K562 (cell line): ENCODE measurements around the gene PTAR1. TPM values are rescaled to one million over a fixed set of nuclear protein-coding genes. Genes with fewer than 3 reads are reported as not detected.

ENCODE experiments used
- ATAC-seq: fragments of 200-7000 bp; cut with Tn5 transposase; 3 replicates; pipeline ENCODE4 v1.9.1; 2020; ENCODE audit warnings: moderate library complexity
- BruUV-seq: library from RNA; stranded (reverse); fragments of 400-500 nt; replicated peaks from 2 replicates; lab custom pipeline; 2021; lab: Mats Ljungman, UMichigan
- CTCF ChIA-PET: fragments of 300-600 bp; formaldehyde crosslinking; extraction: SDS; loops from one replicate; lab custom pipeline; 2021; ENCODE audit warnings: low intra/inter-chr PET ratio; lab: Yijun Ruan, JAX
- POLR2A ChIA-PET: fragments of 300-600, 350-650 bp; sonication (Branson Sonifier 250); formaldehyde crosslinking; extraction: SDS; loops from one replicate; lab custom pipeline; 2021; ENCODE audit warnings: antibody characterized with exemption, inconsistent platforms; lab: Yijun Ruan, JAX
- DNase-seq, 4 experiments: peaks; one replicate each; pipeline versions ENCODE4 v3.0.0 to v3.0.0-alpha.2; 2011 to 2018; ENCODE audit warnings: low spot score in 3 of 4, mixed read lengths in 3 of 4; ENCODE audit errors: extremely low read depth in 1 of 4
- FAIRE-seq: peaks from 2 replicates; lab custom pipeline; 2011; peaks lifted over from hg19 to GRCh38; lab: Jason Lieb, UNC
- H2AFZ ChIP-seq: 2 replicates; pipeline ENCODE4 v1.6.0; 2011; ENCODE audit warnings: low read depth, low read length, control low read depth, inconsistent platforms
- H3K27ac ChIP-seq: fragments of 200-600 bp; 3 replicates; pipeline ENCODE4 v1.8.0; 2011; ENCODE audit warnings: low read depth, mild to moderate bottlenecking, control low read depth, inconsistent platforms, low read length, moderate library complexity, mixed read lengths; ENCODE audit errors: extremely low read depth
- H3K27me3 ChIP-seq, 2 experiments: fragments of 300-600 bp in 1 of 2; 2 replicates in 1 of 2; 3 replicates in 1 of 2; pipeline versions ENCODE4 v1.6.0 to v1.8.0; 2011; ENCODE audit warnings: inconsistent platforms in 2 of 2, low read length in 2 of 2, mild to moderate bottlenecking in 1 of 2, mixed read lengths in 1 of 2, moderate library complexity in 1 of 2; ENCODE audit not compliant: control insufficient read depth in 2 of 2, insufficient read depth in 2 of 2
- H3K36me3 ChIP-seq: fragments of 300-600 bp; 3 replicates; pipeline ENCODE4 v1.8.0; 2011; ENCODE audit warnings: mild to moderate bottlenecking, low read length, inconsistent platforms; ENCODE audit not compliant: control insufficient read depth, insufficient read depth
- H3K4me1 ChIP-seq, 2 experiments: fragments of 200-600 bp in 1 of 2; replicated peaks in 1 of 2; 2 replicates in 1 of 2; 3 replicates in 1 of 2; pipeline versions ENCODE4 v1.5.1 to v1.8.0; 2011; ENCODE audit warnings: inconsistent platforms in 2 of 2, low read length in 2 of 2, mild to moderate bottlenecking in 1 of 2, mixed read lengths in 1 of 2, moderate library complexity in 1 of 2; ENCODE audit not compliant: control insufficient read depth in 2 of 2, insufficient read depth in 2 of 2
- H3K4me2 ChIP-seq: 2 replicates; pipeline ENCODE4 v1.6.1; 2011; ENCODE audit warnings: low read length, control low read depth, inconsistent platforms, mixed read lengths; ENCODE audit not compliant: insufficient read depth
- H3K4me3 ChIP-seq: fragments of 200-600 bp; sonication (generic), shearing (Covaris generic); 2 replicates; pipeline ENCODE4 v1.5.1; 2016; ENCODE audit warnings: control low read depth, inconsistent platforms
- H3K79me2 ChIP-seq: fragments of 200-600 bp; 3 replicates; pipeline ENCODE4 v1.8.0; 2011; ENCODE audit warnings: low read length, inconsistent platforms; ENCODE audit not compliant: control insufficient read depth, insufficient read depth
- H3K9ac ChIP-seq, 2 experiments: 2 replicates each; pipeline versions ENCODE4 v1.6.0 to v1.6.1; 2011; ENCODE audit warnings: low read depth in 2 of 2, low read length in 2 of 2, control low read depth in 1 of 2, inconsistent platforms in 1 of 2, mild to moderate bottlenecking in 1 of 2, mixed read lengths in 1 of 2; ENCODE audit not compliant: insufficient read depth in 1 of 2
- H3K9me1 ChIP-seq: one replicate; pipeline ENCODE4 v1.6.0; 2011; ENCODE audit warnings: inconsistent platforms, mild to moderate bottlenecking, low read length, moderate library complexity; ENCODE audit not compliant: control insufficient read depth, insufficient read depth
- H3K9me3 ChIP-seq: replicated peaks from 2 replicates; pipeline ENCODE4 v1.5.1; 2011; ENCODE audit warnings: low read depth, low read length, inconsistent platforms; ENCODE audit not compliant: control insufficient read depth, insufficient read depth
- H4K20me1 ChIP-seq: replicated peaks from 2 replicates; pipeline ENCODE4 v1.6.1; 2011; ENCODE audit warnings: low read length, inconsistent platforms, mixed read lengths; ENCODE audit not compliant: control insufficient read depth, insufficient read depth
- CHAMP1 ChIP-seq: fragments of 450-650 bp; IDR thresholded peaks from 2 replicates; pipeline ENCODE4 v1.6.1; 2016; ENCODE audit warnings: mild to moderate bottlenecking
- CREM ChIP-seq: IDR thresholded peaks from 2 replicates; pipeline ENCODE4 v1.6.1; 2014; ENCODE audit warnings: antibody characterized with exemption, low read depth
- CXXC5 ChIP-seq: fragments of 250-450 bp; sonication (Bioruptor Pico); IDR thresholded peaks from 2 replicates; pipeline ENCODE4 v1.8.0; 2022; ENCODE audit warnings: inconsistent platforms, mild to moderate bottlenecking, moderate library complexity
- HIVEP1 ChIP-seq: fragments of 250-450 bp; sonication (Bioruptor Pico); IDR thresholded peaks from 2 replicates; pipeline ENCODE4 v1.4.0; 2020; ENCODE audit warnings: mild to moderate bottlenecking
- L3MBTL2 ChIP-seq: fragments of 450-650 bp; IDR thresholded peaks from 2 replicates; pipeline ENCODE4 v1.6.1; 2016; ENCODE audit warnings: mild to moderate bottlenecking, moderate library complexity
- NFIC ChIP-seq: fragments of 450-650 bp; IDR thresholded peaks from 2 replicates; pipeline ENCODE4 v1.6.1; 2017; ENCODE audit warnings: mild to moderate bottlenecking, inconsistent platforms
- SMARCB1 ChIP-seq: IDR thresholded peaks from 2 replicates; pipeline ENCODE4 v1.6.1; 2011; ENCODE audit warnings: improper control_type of control experiment, low read depth; ENCODE audit not compliant: insufficient read length
- USF1 ChIP-seq: sonication (generic); formaldehyde crosslinking; IDR thresholded peaks from 2 replicates; pipeline ENCODE4 v1.9.0; 2022; ENCODE audit warnings: mild to moderate bottlenecking, missing genetic modification reagents
- XRCC4 ChIP-seq: IDR thresholded peaks from one replicate; pipeline ENCODE4 v1.6.1; 2011; ENCODE audit not compliant: insufficient read depth, insufficient read length; ENCODE audit errors: extremely low read depth
- WGBS: fragments of 100-300 bp; shearing (Covaris generic); methylation state at CpG from one replicate; pipeline ENCODE4 v1.1.6; 2016; ENCODE audit warnings: low coverage, mixed read lengths; ENCODE audit not compliant: insufficient coverage; ENCODE audit errors: missing lambda C conversion rate; 5-methylcytosine and 5-hydroxymethylcytosine counted together
- in situ Hi-C: fragments of 300-500 bp; cut with MboI; formaldehyde crosslinking; loops from 4 replicates; pipeline ENCODE4 v1.15.0; 2018; ENCODE audit warnings: inconsistent platforms, mixed read lengths
- intact Hi-C: fragments of 100-400 bp; cut with micrococcal nuclease; formaldehyde crosslinking; loops from 2 replicates; pipeline ENCODE4 v1.14.2; 2022
- polyA plus RNA-seq, 8 experiments: library from polyadenylated mRNA; depleted of rRNA in 4 of 8; stranded (reverse) in 5 of 8; unstranded in 3 of 8; fragments of >200 nt; fragmentation: Nextera tagmentation in 2 of 8; fragmentation: Illumina TruSeq in 1 of 8; extraction: Ambion mirVana in 2 of 8; extraction: Trizol in 1 of 8; gene quantifications; 2 replicates each; pipeline versions ENCODE4 v1.2.1 to v1.2.3, GENCODE V29; 2011 to 2014; ENCODE audit warnings: inconsistent platforms in 1 of 8, missing spikeins in 1 of 8
- total RNA-seq, 7 experiments: library from RNA; depleted of rRNA in 6 of 7; stranded (reverse); fragments of >200 nt in 6 of 7; fragmentation: Illumina TruSeq in 2 of 7; extraction: Trizol in 2 of 7; gene quantifications; 2 replicates each; pipeline versions ENCODE4 v1.2.1 to v1.2.3, GENCODE V29; 2011 to 2021; ENCODE audit warnings: low replicate concordance in 1 of 7

The PTAR1 gene
- total and polyA plus RNA-seq, 9 of the 15 experiments (the other 6 are each of a cell fraction or from before 2014, with no cell fraction given) = 10.1 to 48.0 (median 28.0) TPM

GRCh38 chr9:69697475-69697874, 62.3 kb downstream of the PTAR1 start:
- Histone ChIP-seq H3K27ac (no peak overlapping the region), H4K20me1 (no peaks in the 10 kb centered on the region), H3K4me1 (no peaks in the 10 kb centered on the region), H3K4me3 (no peak overlapping the region), H3K4me2 (no peak overlapping the region), H2AFZ (no peak overlapping the region), H3K27me3 (no peaks in the 10 kb centered on the region)
- DNase-seq = no peak
- ATAC-seq = no peak
- TF ChIP-seq SMARCB1 (no peak), XRCC4 (no peak), NFIC (peak; percentile 69), HIVEP1 (CRISPR knock-in tag) (no peak), CHAMP1 (no peak), L3MBTL2 (no peak), USF1 (CRISPR knock-in tag) (no peak), CREM (no peak), CXXC5 (CRISPR knock-in tag) (no peak)
- TF ChIP-seq, all 486 proteins: peak for 1
- H3K9me3 ChIP-seq = no peaks in the 10 kb centered on the region
- no peaks in the 10 kb centered on the region for H3K36me3 ChIP-seq
- in situ Hi-C loops = no loop called here
- H3K9me1 ChIP-seq = no peaks in the 10 kb centered on the region
- intact Hi-C loops = no loop called here
- FAIRE-seq = no peak
- no TSS peak for BruUV-seq
- CTCF ChIA-PET = no interaction called here
- POLR2A ChIA-PET = no interaction called here
- H3K79me2 ChIP-seq = no peaks in the 10 kb centered on the region
- 0% methylated on average over 2 of the region's 2 CpGs for WGBS
- H3K9ac ChIP-seq = no peak overlapping the region
